ENCODE data around the gene FAM81A. TPM values are rescaled to one million over a fixed set of nuclear protein-coding genes. Genes with fewer than 3 reads are reported as not detected.

FAM81A gene
- polyA plus RNA-seq, 2 of the 4 experiments (the other 2 are of a cell fraction) = 13.1 to 15.1 TPM

- no peak for DNase-seq (ENCODE audit: low read depth in 1 of 2, low spot score in 1 of 2)
- CTCF ChIA-PET = interaction anchor here (0.6 to 2.5 kb wide), 5 partner anchors 14 to 136 kb away, joined by 3 to 8 read pairs (median 4); no protein-coding TSS in a partner anchor
- H3K4me2 ChIP-seq = peak overlapping the region; percentile 98
- POLR2A ChIA-PET = interaction anchor here (0.6 to 1.9 kb wide), 3 partner anchors 61 to 137 kb away, joined by 3 to 4 read pairs (median 3); partner anchors contain the start of gene MYO1E
- peak overlapping the region; percentile 81 for H3K4me3 ChIP-seq
- peak in 1 of 2 experiments; percentile 6; a peak in 2 of 6 replicates for ATAC-seq
- peak overlapping the region; percentile 90 to 96 for H3K27ac ChIP-seq
- TF ChIP-seq ZFP36 (IDR thresholded peaks at IDR 0.05; ENCODE audit: borderline replicate concordance, partially characterized antibody) = no peak
- TF ChIP-seq FOSB (CRISPR knock-in tag; IDR thresholded peaks at IDR 0.05) = no peak
- no peak for TF ChIP-seq CBX8 (IDR thresholded peaks at IDR 0.05)
- TF ChIP-seq KDM5A (IDR thresholded peaks at IDR 0.05) = no peak
- no peak for TF ChIP-seq EHMT2 (IDR thresholded peaks at IDR 0.05; ENCODE audit: low read depth)
- no peak for TF ChIP-seq HES2 (IDR thresholded peaks at IDR 0.05)
- no peak for TF ChIP-seq EHF (CRISPR knock-in tag; IDR thresholded peaks at IDR 0.05)
- H3K9me3 ChIP-seq = no peaks in the 10 kb centered on the region
- FAIRE-seq = no peak
- peaks cover 11% of the 10 kb centered on the region; the same call in 2 of the 3 replicates for H3K4me1 ChIP-seq
- 47% methylated on average over 30 of the region's 30 CpGs for WGBS (ENCODE audit: missing lambda C conversion rate)
Measured at GRCh38 chr15:59437142-59437816, 707 bp upstream of the FAM81A start.

GRCh38 chr15:59438625-59439290, 772 bp downstream of the FAM81A start:
- H3K9me3 ChIP-seq = no peaks in the 10 kb centered on the region
- H3K4me3 ChIP-seq = peak overlapping the region; percentile 81
- FAIRE-seq (no peak), DNase-seq (ENCODE audit: low read depth in 1 of 2, low spot score in 1 of 2) (peak in 1 of 2 experiments; percentile 38), ATAC-seq (no peak)
- 82% methylated on average over 22 of the region's 22 CpGs for WGBS (ENCODE audit: missing lambda C conversion rate)
- POLR2A ChIA-PET = interaction anchor here (1.4 to 1.9 kb wide), 2 partner anchors 62 to 138 kb away, joined by 3 to 4 read pairs; no protein-coding TSS in a partner anchor
- H3K4me1 ChIP-seq = peaks cover 11% of the 10 kb centered on the region; the same call in 2 of the 3 replicates
- CTCF ChIA-PET = interaction anchor here (0.9 to 2.5 kb wide), 12 partner anchors 8 to 300 kb away, joined by 3 to 8 read pairs (median 3); no protein-coding TSS in a partner anchor
- TF ChIP-seq PBX3 (IDR thresholded peaks at IDR 0.05) (no peak), CBX2 (IDR thresholded peaks at IDR 0.05; ENCODE audit: borderline replicate concordance, low read depth) (no peak), MYC (IDR thresholded peaks at IDR 0.05; ENCODE audit: borderline replicate concordance, low read length) (no peak), FOSL2 (IDR thresholded peaks at IDR 0.05) (no peak), FOSL2 (CRISPR knock-in tag; IDR thresholded peaks at IDR 0.05) (peak; percentile 48; the same call in 1 of the 2 replicates)
- peak overlapping the region; percentile 90 to 96 for H3K27ac ChIP-seq
- H3K4me2 ChIP-seq = peak overlapping the region; percentile 98

- ChIA-PET POLR2A (interaction anchor here (1.9 kb wide), 1 partner anchor 63 kb away, joined by 4 read pairs; no protein-coding TSS in a partner anchor), CTCF (interaction anchor here (1.1 to 2.5 kb wide), 5 partner anchors 27 to 301 kb away, joined by 3 to 8 read pairs (median 3); no protein-coding TSS in a partner anchor)
- Histone ChIP-seq H3K27ac (no peak overlapping the region), H3K9me3 (no peaks in the 10 kb centered on the region), H3K4me1 (peaks cover 11% of the 10 kb centered on the region; the same call in 2 of the 3 replicates), H3K4me3 (no peak overlapping the region), H3K4me2 (0 out of 3 replicates have a peak overlapping the region, but pooled peaks have one; percentile 98)
- 78% methylated on average over 7 of the region's 7 CpGs for WGBS (ENCODE audit: missing lambda C conversion rate)
- FAIRE-seq (no peak), DNase-seq (ENCODE audit: low read depth in 1 of 2, low spot score in 1 of 2) (no peak), ATAC-seq (no peak)
- no peak for TF ChIP-seq HEYL (CRISPR knock-in tag; IDR thresholded peaks at IDR 0.05)
- no peak for TF ChIP-seq MAZ (IDR thresholded peaks at IDR 0.05; ENCODE audit: borderline replicate concordance, low read depth, low read length)
- no peak for TF ChIP-seq CEBPB (IDR thresholded peaks at IDR 0.05)
- no peak for TF ChIP-seq ZSCAN20 (CRISPR knock-in tag; IDR thresholded peaks at IDR 0.05)
- TF ChIP-seq RARB (CRISPR knock-in tag; IDR thresholded peaks at IDR 0.05) = no peak
- no peak for TF ChIP-seq ESRRA (IDR thresholded peaks at IDR 0.05; ENCODE audit: borderline replicate concordance, low read length)
- no peak for TF ChIP-seq RFX5 (IDR thresholded peaks at IDR 0.05)
- no peak for TF ChIP-seq KDM1A (IDR thresholded peaks at IDR 0.05; ENCODE audit: low read depth)
- TF ChIP-seq HDAC2 (IDR thresholded peaks at IDR 0.05) = no peak
- no peak for TF ChIP-seq TFCP2L1 (CRISPR knock-in tag; IDR thresholded peaks at IDR 0.05)
- TF ChIP-seq KDM5A (IDR thresholded peaks at IDR 0.05) = no peak
- TF ChIP-seq NPAS2 (CRISPR knock-in tag; IDR thresholded peaks at IDR 0.05; ENCODE audit: borderline replicate concordance) = no peak
Measured at GRCh38 chr15:59439576-59439975, 1.6 kb downstream of the FAM81A start.
